ENCODE measurements around the gene FGF12. TPM values are rescaled to one million over a fixed set of nuclear protein-coding genes. Genes with fewer than 3 reads are reported as not detected.
"Not testable (repeated sequence)": the region's sequence is repeated elsewhere in the genome, so short reads cannot be mapped to it uniquely, and the experiment has no call there.

The FGF12 gene
- total and polyA plus RNA-seq, 2 donors (not counting 1 experiment from before 2014, with no cell fraction given) = 0.03 TPM; not detected in 1

GRCh38 chr3:192745150-192745549, 17.8 kb upstream of the FGF12 start:
- POLR2A ChIA-PET = no interaction called here
- intact Hi-C loops (cut with micrococcal nuclease) = no loop called here
- no peak overlapping the region for H3K9ac ChIP-seq (ENCODE audit: low read length)
- H3K9me3 ChIP-seq (ENCODE audit: control extremely low read depth in 1 of 3, control insufficient read depth in 2 of 3, insufficient read depth in 1 of 3, low read length in 2 of 3) = no peaks in the 10 kb centered on the region
- H4K20me1 ChIP-seq (ENCODE audit: control insufficient read depth, insufficient read depth, low read length, poor library complexity, severe bottlenecking) = no peaks in the 10 kb centered on the region
- Mint-ChIP-seq H3K4me1 (no peaks in the 10 kb centered on the region), H3K4me3 (no peak overlapping the region), H3K9me3 (ENCODE audit: insufficient read depth) (no peaks in the 10 kb centered on the region), H3K27ac (no peak overlapping the region), H3K27me3 (no peaks in the 10 kb centered on the region)
- H3K27me3 ChIP-seq (replicated peaks in 1 of 4; ENCODE audit: control extremely low read depth in 1 of 4, control insufficient read depth in 3 of 4, insufficient read depth in 4 of 4, low read length in 3 of 4) = no peaks in the 10 kb centered on the region
- no peaks in the 10 kb centered on the region for H3K36me3 ChIP-seq (replicated peaks in 1 of 2; ENCODE audit: control extremely low read depth in 1 of 2, control insufficient read depth in 1 of 2, extremely low read depth in 1 of 2, insufficient read depth in 2 of 2, low read length in 1 of 2)
- H3K4me2 ChIP-seq (replicated peaks; ENCODE audit: low read depth, low read length, poor library complexity, severe bottlenecking) = no peak overlapping the region
- H3K27ac ChIP-seq (ENCODE audit: low read length in 2 of 2) = no peak overlapping the region
- H3K4me3 ChIP-seq (ENCODE audit: control extremely low read depth in 1 of 5, extremely low read depth in 1 of 5, insufficient read depth in 1 of 5, low read depth in 2 of 5, low read length in 4 of 5) = no peak overlapping the region
- no peaks in the 10 kb centered on the region for H3K4me1 ChIP-seq (ENCODE audit: control insufficient read depth in 2 of 2, insufficient read depth in 2 of 2, low read length in 2 of 2)
- CTCF ChIA-PET = no interaction called here
- TF ChIP-seq, protein P1, sequence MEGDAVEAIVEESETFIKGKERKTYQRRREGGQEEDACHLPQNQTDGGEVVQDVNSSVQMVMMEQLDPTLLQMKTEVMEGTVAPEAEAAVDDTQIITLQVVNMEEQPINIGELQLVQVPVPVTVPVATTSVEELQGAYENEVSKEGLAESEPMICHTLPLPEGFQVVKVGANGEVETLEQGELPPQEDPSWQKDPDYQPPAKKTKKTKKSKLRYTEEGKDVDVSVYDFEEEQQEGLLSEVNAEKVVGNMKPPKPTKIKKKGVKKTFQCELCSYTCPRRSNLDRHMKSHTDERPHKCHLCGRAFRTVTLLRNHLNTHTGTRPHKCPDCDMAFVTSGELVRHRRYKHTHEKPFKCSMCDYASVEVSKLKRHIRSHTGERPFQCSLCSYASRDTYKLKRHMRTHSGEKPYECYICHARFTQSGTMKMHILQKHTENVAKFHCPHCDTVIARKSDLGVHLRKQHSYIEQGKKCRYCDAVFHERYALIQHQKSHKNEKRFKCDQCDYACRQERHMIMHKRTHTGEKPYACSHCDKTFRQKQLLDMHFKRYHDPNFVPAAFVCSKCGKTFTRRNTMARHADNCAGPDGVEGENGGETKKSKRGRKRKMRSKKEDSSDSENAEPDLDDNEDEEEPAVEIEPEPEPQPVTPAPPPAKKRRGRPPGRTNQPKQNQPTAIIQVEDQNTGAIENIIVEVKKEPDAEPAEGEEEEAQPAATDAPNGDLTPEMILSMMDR (IDR thresholded peaks at IDR 0.05) = no peak
- no peak for TF ChIP-seq EZH2 (IDR thresholded peaks at IDR 0.05; ENCODE audit: borderline replicate concordance, insufficient read depth, low read depth, low read length, poor library complexity, severe bottlenecking)
- H2AFZ ChIP-seq (ENCODE audit: insufficient read depth, low read depth, low read length, poor library complexity, severe bottlenecking) = no peak overlapping the region
- no peak for ATAC-seq (ENCODE audit: low read depth)
- WGBS (ENCODE audit: insufficient coverage) = 81% methylated on average over 2 of the region's 7 CpGs
- H3K79me2 ChIP-seq (ENCODE audit: control insufficient read depth, insufficient read depth, low read length) = no peaks in the 10 kb centered on the region
- no peak for DNase-seq

- H3K4me3 Mint-ChIP-seq = not testable (repeated sequence)
Observed at GRCh38 chr3:192744604-192745003, 17.3 kb upstream of the FGF12 start.

More at GRCh38 chr3:192744604-192745003, 17.3 kb upstream of the FGF12 start:
- H3K9me3 Mint-ChIP-seq (ENCODE audit: insufficient read depth); intact Hi-C loops (cut with micrococcal nuclease); POLR2A ChIA-PET; H3K27ac ChIP-seq (ENCODE audit: low read length in 2 of 2); H3K9me3 ChIP-seq (ENCODE audit: control extremely low read depth in 1 of 3, control insufficient read depth in 2 of 3, insufficient read depth in 1 of 3, low read length in 2 of 3); H3K4me3 ChIP-seq (ENCODE audit: control extremely low read depth in 1 of 5, extremely low read depth in 1 of 5, insufficient read depth in 1 of 5, low read depth in 2 of 5, low read length in 4 of 5); H3K36me3 ChIP-seq (replicated peaks in 1 of 2; ENCODE audit: control extremely low read depth in 1 of 2, control insufficient read depth in 1 of 2, extremely low read depth in 1 of 2, insufficient read depth in 2 of 2, low read length in 1 of 2); ATAC-seq (ENCODE audit: low read depth); H3K27ac Mint-ChIP-seq; H2AFZ ChIP-seq (ENCODE audit: insufficient read depth, low read depth, low read length, poor library complexity, severe bottlenecking); H3K79me2 ChIP-seq (ENCODE audit: control insufficient read depth, insufficient read depth, low read length); DNase-seq; H3K27me3 Mint-ChIP-seq; H3K4me2 ChIP-seq (replicated peaks; ENCODE audit: low read depth, low read length, poor library complexity, severe bottlenecking); CTCF ChIA-PET; H3K9ac ChIP-seq (ENCODE audit: low read length); H3K4me1 Mint-ChIP-seq; H3K27me3 ChIP-seq (replicated peaks in 1 of 4; ENCODE audit: control extremely low read depth in 1 of 4, control insufficient read depth in 3 of 4, insufficient read depth in 4 of 4, low read length in 3 of 4); H4K20me1 ChIP-seq (ENCODE audit: control insufficient read depth, insufficient read depth, low read length, poor library complexity, severe bottlenecking); H3K4me1 ChIP-seq (ENCODE audit: control insufficient read depth in 2 of 2, insufficient read depth in 2 of 2, low read length in 2 of 2): not testable (repeated sequence)
- no CpG with 5 or more reads among the region's 19 CpGs for WGBS (ENCODE audit: insufficient coverage)
